ENCODE measurements around the gene ZNF341.

GRCh38 chr20:33757458-33757857, 25.7 kb downstream of the ZNF341 start:
- TF ChIP-seq CTCF (IDR thresholded peaks at IDR 0.05) (no peak), POLR2A (IDR thresholded peaks at IDR 0.05) (no peak)
